Calu3 (cell line): Measurements from ENCODE around the gene FTCD. TPM values are rescaled to one million over a fixed set of nuclear protein-coding genes. Genes with fewer than 3 reads are reported as not detected.

Experiments
- BruUV-seq: library from RNA; stranded (reverse); fragments of 400-500 nt; replicated peaks from 2 replicates; lab custom pipeline; 2021; lab: Mats Ljungman, UMichigan
- CTCF ChIA-PET: fragments of 300-600 bp; sonication (Branson Sonifier 250); formaldehyde crosslinking; loops from one replicate; lab custom pipeline; 2022; ENCODE audit warnings: antibody characterized with exemption; lab: Charles Lee
- DNase-seq: peaks from one replicate; pipeline ENCODE4 v3.0.0; 2022
- H3K27ac Mint-ChIP-seq: one replicate; pipeline ENCODE4 v1.8.0; 2022; ENCODE audit warnings: mixed read lengths; ENCODE audit not compliant: unreplicated experiment
- H3K27me3 Mint-ChIP-seq: one replicate; pipeline ENCODE4 v1.8.0; 2022; ENCODE audit warnings: mixed read lengths; ENCODE audit not compliant: unreplicated experiment
- H3K36me3 Mint-ChIP-seq: one replicate; pipeline ENCODE4 v1.8.0; 2022; ENCODE audit warnings: mild to moderate bottlenecking, moderate library complexity, mixed read lengths; ENCODE audit not compliant: insufficient read depth, unreplicated experiment
- H3K4me1 Mint-ChIP-seq: one replicate; pipeline ENCODE4 v1.8.0; 2022; ENCODE audit warnings: mild to moderate bottlenecking, low read depth, mixed read lengths; ENCODE audit not compliant: unreplicated experiment
- H3K4me3 Mint-ChIP-seq: one replicate; pipeline ENCODE4 v1.8.0; 2022; ENCODE audit warnings: mild to moderate bottlenecking, low read depth, moderate library complexity, mixed read lengths; ENCODE audit not compliant: unreplicated experiment
- H3K9me3 Mint-ChIP-seq: one replicate; pipeline ENCODE4 v1.8.0; 2022; ENCODE audit warnings: low read depth, mixed read lengths; ENCODE audit not compliant: unreplicated experiment
- intact Hi-C: fragments of 100-400 bp; cut with micrococcal nuclease; formaldehyde crosslinking; loops from one replicate; pipeline ENCODE4 v1.10.0; 2022; ENCODE audit not compliant: unreplicated experiment
- total RNA-seq: library from RNA; stranded (reverse); gene quantifications from 2 replicates; pipeline ENCODE4 v1.2.3, GENCODE V29; 2022
- TF ChIP-seq, protein P1 (sequence below): fragments of 200-600 bp; IDR thresholded peaks from one replicate; pipeline ENCODE4 v1.8.0; 2022; ENCODE audit warnings: antibody characterized with exemption; ENCODE audit not compliant: unreplicated experiment

Gene FTCD
- total RNA-seq, 1 experiment from 2014 or later, result 0.31 TPM

DNA sequence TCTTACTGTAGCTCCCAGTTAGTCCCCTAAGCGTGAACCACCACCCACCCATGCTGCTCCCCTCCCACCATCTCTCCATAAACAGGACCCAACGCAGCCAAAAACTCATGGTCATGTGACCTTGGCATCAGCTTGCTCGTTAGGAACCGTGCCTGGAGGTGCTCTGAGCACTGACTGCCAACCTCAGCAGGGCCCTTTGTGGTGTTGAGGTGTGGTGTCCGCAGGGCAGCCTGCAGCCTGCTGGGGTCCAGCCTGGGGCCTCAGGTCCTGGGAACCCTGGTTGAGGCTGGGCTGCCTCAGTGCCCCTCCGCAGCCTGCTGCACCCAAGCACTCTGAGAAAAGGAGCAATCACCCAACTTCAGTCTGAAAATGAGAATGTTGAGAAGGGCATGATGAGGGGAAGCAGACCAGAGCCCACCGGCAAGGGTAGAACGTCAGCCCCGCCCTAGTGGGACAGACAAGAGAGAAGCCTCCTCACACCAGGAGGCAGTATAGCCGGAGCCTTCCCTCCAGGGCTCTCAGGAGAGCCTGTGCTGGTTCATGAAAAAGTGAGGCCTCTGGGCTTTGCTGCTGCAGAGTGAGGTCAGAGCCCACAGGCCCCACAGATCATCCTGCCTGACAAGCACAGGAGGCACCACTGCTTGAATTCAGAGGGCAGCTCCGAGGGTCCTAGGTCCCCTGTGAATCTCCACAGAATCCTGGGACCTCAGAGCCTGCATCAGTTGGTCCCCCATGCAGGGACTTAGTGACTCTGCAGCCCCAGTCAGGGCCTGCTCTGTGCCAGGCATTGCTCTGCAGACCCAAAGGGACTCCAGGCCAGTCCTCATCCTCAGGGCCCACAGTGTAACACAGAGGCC, 62.3 kb downstream of the FTCD start:
- Mint-ChIP-seq H3K4me3 (no peak overlapping the region), H3K27me3 (peaks cover 18% of the 10 kb centered on the region), H3K9me3 (peaks cover 10% of the 10 kb centered on the region), H3K27ac (no peak overlapping the region), H3K4me1 (no peaks in the 10 kb centered on the region), H3K36me3 (no peaks in the 10 kb centered on the region)
- BruUV-seq, result no TSS peak
- TF ChIP-seq, protein P1, sequence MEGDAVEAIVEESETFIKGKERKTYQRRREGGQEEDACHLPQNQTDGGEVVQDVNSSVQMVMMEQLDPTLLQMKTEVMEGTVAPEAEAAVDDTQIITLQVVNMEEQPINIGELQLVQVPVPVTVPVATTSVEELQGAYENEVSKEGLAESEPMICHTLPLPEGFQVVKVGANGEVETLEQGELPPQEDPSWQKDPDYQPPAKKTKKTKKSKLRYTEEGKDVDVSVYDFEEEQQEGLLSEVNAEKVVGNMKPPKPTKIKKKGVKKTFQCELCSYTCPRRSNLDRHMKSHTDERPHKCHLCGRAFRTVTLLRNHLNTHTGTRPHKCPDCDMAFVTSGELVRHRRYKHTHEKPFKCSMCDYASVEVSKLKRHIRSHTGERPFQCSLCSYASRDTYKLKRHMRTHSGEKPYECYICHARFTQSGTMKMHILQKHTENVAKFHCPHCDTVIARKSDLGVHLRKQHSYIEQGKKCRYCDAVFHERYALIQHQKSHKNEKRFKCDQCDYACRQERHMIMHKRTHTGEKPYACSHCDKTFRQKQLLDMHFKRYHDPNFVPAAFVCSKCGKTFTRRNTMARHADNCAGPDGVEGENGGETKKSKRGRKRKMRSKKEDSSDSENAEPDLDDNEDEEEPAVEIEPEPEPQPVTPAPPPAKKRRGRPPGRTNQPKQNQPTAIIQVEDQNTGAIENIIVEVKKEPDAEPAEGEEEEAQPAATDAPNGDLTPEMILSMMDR, result no peak
- intact Hi-C loops, result no loop called here
- DNase-seq, result no peak
- CTCF ChIA-PET, result no interaction called here

DNA sequence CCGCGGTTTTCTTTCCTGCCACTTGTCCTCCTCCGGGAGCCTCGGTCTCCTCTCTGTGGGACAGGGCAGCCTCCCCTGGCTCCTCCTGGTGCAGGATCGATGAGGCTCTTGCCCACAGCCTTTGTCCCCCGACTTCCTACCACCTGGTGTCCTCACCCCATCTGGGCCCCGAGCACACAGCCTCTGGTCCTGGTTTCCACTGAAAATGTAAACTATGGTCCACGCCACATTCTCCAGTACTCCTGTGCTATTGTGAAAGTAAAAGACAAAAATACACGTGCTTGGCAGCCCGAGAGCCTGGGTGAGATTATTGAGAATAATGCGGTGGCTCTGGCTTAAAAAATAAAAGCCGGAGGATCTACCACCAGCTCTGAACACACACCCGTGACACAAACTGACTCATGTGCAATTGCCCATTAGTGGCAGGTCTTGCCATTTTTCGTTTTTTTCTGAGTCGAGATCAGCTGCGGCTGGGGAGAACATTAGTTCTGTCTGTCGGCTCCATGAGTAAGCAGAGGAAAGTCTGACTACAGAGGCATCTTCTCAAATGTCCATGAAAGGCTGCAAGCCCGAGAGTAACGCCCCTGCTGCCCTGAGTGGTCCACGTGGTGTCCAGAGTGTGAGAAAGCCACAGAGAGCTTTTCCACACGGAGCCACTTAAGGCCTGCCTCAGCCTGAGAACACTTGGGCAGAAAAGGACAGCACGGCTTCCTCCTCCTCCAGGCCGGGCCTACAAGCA, 63.2 kb downstream of the FTCD start:
- no TSS peak for BruUV-seq
- Mint-ChIP-seq H3K9me3 (peaks cover 11% of the 10 kb centered on the region), H3K36me3 (no peaks in the 10 kb centered on the region), H3K27ac (no peak overlapping the region), H3K27me3 (peaks cover 14% of the 10 kb centered on the region), H3K4me3 (no peak overlapping the region), H3K4me1 (no peaks in the 10 kb centered on the region)
- TF ChIP-seq, protein P1, result no peak
- intact Hi-C loops, result no loop called here
- DNase-seq, result no peak
- CTCF ChIA-PET, result no interaction called here

DNA sequence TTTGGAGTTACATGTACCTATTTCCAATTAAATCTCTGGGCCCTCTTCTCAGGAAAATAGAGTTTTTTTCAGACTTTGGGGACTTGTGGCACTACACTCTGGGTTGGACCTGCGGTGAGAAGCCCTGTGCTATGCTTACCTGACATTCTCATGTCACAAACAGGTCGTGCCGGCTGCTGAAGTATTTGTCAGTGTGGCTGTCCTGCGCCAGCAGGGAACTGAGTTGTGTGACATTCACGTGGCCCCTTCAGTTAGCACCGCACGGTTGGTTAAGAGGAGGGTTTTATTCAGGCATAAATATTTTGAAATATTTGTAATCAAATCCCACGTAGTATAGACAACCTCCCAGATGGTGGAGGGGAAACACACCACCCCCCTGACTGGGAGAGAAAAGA, 63.8 kb downstream of the FTCD start:
- no peak for DNase-seq
- CTCF ChIA-PET, result no interaction called here
- intact Hi-C loops, result no loop called here
- peaks cover 11% of the 10 kb centered on the region for H3K9me3 Mint-ChIP-seq
- H3K36me3 Mint-ChIP-seq, result no peaks in the 10 kb centered on the region
- BruUV-seq, result no TSS peak
- peaks cover 8% of the 10 kb centered on the region for H3K27me3 Mint-ChIP-seq
- TF ChIP-seq, protein P1, result no peak
- H3K4me3 Mint-ChIP-seq, result no peak overlapping the region
- no peak overlapping the region for H3K27ac Mint-ChIP-seq
- H3K4me1 Mint-ChIP-seq, result no peaks in the 10 kb centered on the region

DNA sequence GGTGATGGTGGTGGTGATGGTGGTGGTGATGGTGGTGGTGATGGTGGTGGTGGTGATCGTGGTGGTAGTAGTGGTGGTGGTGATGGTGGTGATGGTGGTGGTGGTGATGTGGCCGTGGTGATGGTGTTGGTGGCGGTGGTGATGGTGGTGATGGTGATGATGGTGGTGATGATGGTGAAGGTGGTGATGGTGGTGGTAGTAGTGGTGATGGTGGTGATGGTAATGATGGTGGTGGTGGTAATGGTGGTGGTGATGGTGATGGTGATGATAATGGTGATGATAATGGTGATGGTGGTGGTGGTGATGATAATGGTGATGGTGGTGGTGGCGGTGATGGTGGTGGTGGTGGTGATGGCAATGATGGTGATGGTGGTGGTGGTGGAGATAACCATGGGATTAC, 64.3 kb downstream of the FTCD start:
- TF ChIP-seq, protein P1, result no peak
- no TSS peak for BruUV-seq
- Mint-ChIP-seq H3K27me3 (peaks cover 3% of the 10 kb centered on the region), H3K4me3 (no peak overlapping the region), H3K9me3 (peaks cover 11% of the 10 kb centered on the region), H3K27ac (no peak overlapping the region), H3K36me3 (no peaks in the 10 kb centered on the region), H3K4me1 (no peaks in the 10 kb centered on the region)
- CTCF ChIA-PET, result no interaction called here
- no peak for DNase-seq
- intact Hi-C loops, result no loop called here
